DMS114 treated with DMSO at 0.1 percent for 48 hours (cell line): Measurements from ENCODE around the gene C18orf63.
"Not testable (repeated sequence)": the region's sequence is repeated elsewhere in the genome, so short reads cannot be mapped to it uniquely, and the experiment has no call there.

Experiments
- DNase-seq: peaks from one replicate; lab custom pipeline; 2025; ENCODE audit not compliant: unreplicated experiment; lab: John Stamatoyannopoulos, UW

The C18orf63 gene

GRCh38 chr18:74315464-74316256, at the start of gene C18orf63:
C18orf63 (plus strand) TSS chr18:74315839; CDS start chr18:74317866, 2,027 bp downstream.
- DNase-seq: no peak

- DNase-seq: no peak
Observed at GRCh38 chr18:74266161-74266560, 49.5 kb upstream of the C18orf63 start.

- no peak for DNase-seq
Observed at GRCh38 chr18:74268175-74268574, 47.5 kb upstream of the C18orf63 start.

GRCh38 chr18:74268933-74269620, 46.6 kb upstream of the C18orf63 start:
- no peak for DNase-seq

- DNase-seq: no peak
Observed at GRCh38 chr18:74271635-74272034, 44.0 kb upstream of the C18orf63 start.

- DNase-seq: no peak
Observed at GRCh38 chr18:74273394-74273793, 42.2 kb upstream of the C18orf63 start.

- no peak for DNase-seq
Observed at GRCh38 chr18:74274700-74275099, 40.9 kb upstream of the C18orf63 start.

- DNase-seq: no peak
Observed at GRCh38 chr18:74275736-74276135, 39.9 kb upstream of the C18orf63 start.

- DNase-seq: no peak
Observed at GRCh38 chr18:74276609-74277008, 39.0 kb upstream of the C18orf63 start.

- no peak for DNase-seq
Observed at GRCh38 chr18:74277296-74277695, 38.3 kb upstream of the C18orf63 start.

- no peak for DNase-seq
Observed at GRCh38 chr18:74278058-74278457, 37.6 kb upstream of the C18orf63 start.

- DNase-seq: no peak
Observed at GRCh38 chr18:74278983-74279382, 36.7 kb upstream of the C18orf63 start.

GRCh38 chr18:74281011-74281979, 34.3 kb upstream of the C18orf63 start:
- DNase-seq: no peak

- DNase-seq: no peak
Observed at GRCh38 chr18:74281980-74282754, 33.5 kb upstream of the C18orf63 start.

GRCh38 chr18:74282755-74283554, 32.7 kb upstream of the C18orf63 start:
- no peak for DNase-seq

GRCh38 chr18:74283646-74284045, 32.0 kb upstream of the C18orf63 start:
- no peak for DNase-seq

GRCh38 chr18:74284191-74284979, 31.3 kb upstream of the C18orf63 start:
- DNase-seq: no peak

GRCh38 chr18:74284980-74285355, 30.7 kb upstream of the C18orf63 start:
- no peak for DNase-seq

GRCh38 chr18:74285583-74285982, 30.1 kb upstream of the C18orf63 start:
- not testable (repeated sequence) for DNase-seq
